Effector memory CD8-positive, alpha-beta T cell (primary cell): Measurements from ENCODE around the gene ASB2.

Experiments
- ATAC-seq: fragments of 150-1000 bp; cut with Tn5 transposase; replicated peaks from 2 replicates; pipeline ENCODE4 v1.10.0; 2021; ENCODE audit warnings: mild to moderate bottlenecking, moderate library complexity
- DNase-seq, 3 experiments: peaks; one replicate each; pipeline ENCODE4 v3.0.0; 2021
- H3K27ac Mint-ChIP-seq, 2 donors: one replicate each; pipeline ENCODE4 v1.8.0; 2022; ENCODE audit warnings: mild to moderate bottlenecking in 2 of 2, mixed read lengths in 2 of 2, moderate library complexity in 2 of 2
- H3K27me3 Mint-ChIP-seq, 2 donors: one replicate each; pipeline ENCODE4 v1.8.0; 2022; ENCODE audit warnings: mixed read lengths in 2 of 2
- H3K36me3 Mint-ChIP-seq: one replicate; pipeline ENCODE4 v1.8.0; 2022; ENCODE audit warnings: mild to moderate bottlenecking, moderate library complexity, mixed read lengths; ENCODE audit not compliant: insufficient read depth
- H3K4me1 Mint-ChIP-seq, 2 donors: one replicate each; pipeline ENCODE4 v1.8.0; 2022; ENCODE audit warnings: low read depth in 2 of 2, mixed read lengths in 2 of 2
- H3K4me3 Mint-ChIP-seq, 2 donors: one replicate each; pipeline ENCODE4 v1.8.0; 2022; ENCODE audit warnings: mild to moderate bottlenecking in 2 of 2, mixed read lengths in 2 of 2, moderate library complexity in 2 of 2
- H3K9me3 Mint-ChIP-seq, 2 donors: one replicate each; pipeline ENCODE4 v1.8.0; 2022; ENCODE audit warnings: mixed read lengths in 2 of 2

ASB2 gene

GRCh38 chr14:93912782-93913181, 63.6 kb downstream of the ASB2 start:
- Mint-ChIP-seq H3K27me3 (peaks cover 8 to 63% of the 10 kb centered on the region in 2 donors), H3K27ac (no peak overlapping the region), H3K36me3 (peaks cover 2% of the 10 kb centered on the region), H3K9me3 (peaks cover 0 to 2% of the 10 kb centered on the region in 2 donors), H3K4me1 (no peaks in the 10 kb centered on the region), H3K4me3 (no peak overlapping the region)
- DNase-seq (no peak), ATAC-seq (no peak)

GRCh38 chr14:93911975-93912615, 64.3 kb downstream of the ASB2 start:
- no peak for ATAC-seq
- Mint-ChIP-seq H3K9me3 (peaks cover 0 to 2% of the 10 kb centered on the region in 2 donors), H3K36me3 (peaks cover 2% of the 10 kb centered on the region), H3K27me3 (peaks cover 4 to 59% of the 10 kb centered on the region in 2 donors), H3K27ac (no peak overlapping the region), H3K4me3 (no peak overlapping the region), H3K4me1 (no peaks in the 10 kb centered on the region)
- no peak for DNase-seq

- Mint-ChIP-seq H3K4me3 (no peak overlapping the region), H3K36me3 (peaks cover 2% of the 10 kb centered on the region), H3K27me3 (peaks cover 9 to 50% of the 10 kb centered on the region in 2 donors), H3K9me3 (peaks cover 0 to 2% of the 10 kb centered on the region in 2 donors), H3K4me1 (no peaks in the 10 kb centered on the region), H3K27ac (no peak overlapping the region)
- ATAC-seq (no peak), DNase-seq (no peak)
Observed at GRCh38 chr14:93909429-93910128, 66.8 kb downstream of the ASB2 start.

- Mint-ChIP-seq H3K9me3 (no peaks in the 10 kb centered on the region), H3K4me1 (no peaks in the 10 kb centered on the region), H3K36me3 (peaks cover 2% of the 10 kb centered on the region), H3K27ac (no peak overlapping the region), H3K27me3 (peaks cover 29 to 78% of the 10 kb centered on the region in 2 donors), H3K4me3 (no peak overlapping the region)
- ATAC-seq (peak; percentile 68), DNase-seq (peak; percentile 40 to 54 (median 41))
Observed at GRCh38 chr14:93906341-93907329, 69.7 kb downstream of the ASB2 start.

GRCh38 chr14:93905623-93906022, 70.7 kb downstream of the ASB2 start:
- Mint-ChIP-seq H3K27me3 (peaks cover 29 to 81% of the 10 kb centered on the region in 2 donors), H3K27ac (no peak overlapping the region), H3K4me1 (no peaks in the 10 kb centered on the region), H3K36me3 (peaks cover under 1% of the 10 kb centered on the region), H3K4me3 (no peak overlapping the region), H3K9me3 (no peaks in the 10 kb centered on the region)
- ATAC-seq (no peak), DNase-seq (no peak)

- peaks cover 29 to 78% of the 10 kb centered on the region in 2 donors for H3K27me3 Mint-ChIP-seq
- H3K36me3 Mint-ChIP-seq = no peaks in the 10 kb centered on the region
- ATAC-seq = no peak
Observed at GRCh38 chr14:93903342-93904184, 72.8 kb downstream of the ASB2 start.

GRCh38 chr14:93902619-93903307, 73.6 kb downstream of the ASB2 start:
- ATAC-seq (no peak), DNase-seq (no peak)
- Mint-ChIP-seq H3K4me3 (no peak overlapping the region), H3K27me3 (peaks cover 29 to 72% of the 10 kb centered on the region in 2 donors), H3K4me1 (no peaks in the 10 kb centered on the region), H3K27ac (no peak overlapping the region), H3K9me3 (no peaks in the 10 kb centered on the region), H3K36me3 (no peaks in the 10 kb centered on the region)

More at GRCh38 chr14:93903342-93904184, 72.8 kb downstream of the ASB2 start:
- DNase-seq = no peak
- Mint-ChIP-seq H3K4me1 (no peaks in the 10 kb centered on the region), H3K4me3 (no peak overlapping the region), H3K9me3 (no peaks in the 10 kb centered on the region), H3K27ac (no peak overlapping the region)

- H3K27ac Mint-ChIP-seq = no peak overlapping the region
- DNase-seq = no peak
- H3K36me3 Mint-ChIP-seq = no peaks in the 10 kb centered on the region
- H3K4me1 Mint-ChIP-seq = no peaks in the 10 kb centered on the region
- H3K9me3 Mint-ChIP-seq = no peaks in the 10 kb centered on the region
- no peak overlapping the region for H3K4me3 Mint-ChIP-seq
- no peak for ATAC-seq
- H3K27me3 Mint-ChIP-seq = peaks cover 29 to 77% of the 10 kb centered on the region in 2 donors
Observed at GRCh38 chr14:93901813-93902212, 74.6 kb downstream of the ASB2 start.

- Mint-ChIP-seq H3K9me3 (no peaks in the 10 kb centered on the region), H3K4me3 (no peak overlapping the region), H3K27me3 (peaks cover 24 to 53% of the 10 kb centered on the region in 2 donors), H3K27ac (no peak overlapping the region), H3K4me1 (no peaks in the 10 kb centered on the region), H3K36me3 (no peaks in the 10 kb centered on the region)
- no peak for ATAC-seq
- no peak for DNase-seq
Observed at GRCh38 chr14:93898731-93899130, 77.6 kb downstream of the ASB2 start.

GRCh38 chr14:93898081-93898611, 78.2 kb downstream of the ASB2 start:
- Mint-ChIP-seq H3K36me3 (no peaks in the 10 kb centered on the region), H3K27me3 (peaks cover 19 to 47% of the 10 kb centered on the region in 2 donors), H3K9me3 (no peaks in the 10 kb centered on the region), H3K4me1 (no peaks in the 10 kb centered on the region), H3K27ac (no peak overlapping the region), H3K4me3 (no peak overlapping the region)
- DNase-seq (no peak), ATAC-seq (no peak)

- no peaks in the 10 kb centered on the region for H3K9me3 Mint-ChIP-seq
- DNase-seq = no peak
- no peak overlapping the region for H3K27ac Mint-ChIP-seq
- H3K4me3 Mint-ChIP-seq = no peak overlapping the region
- no peak for ATAC-seq
- H3K36me3 Mint-ChIP-seq = no peaks in the 10 kb centered on the region
- H3K27me3 Mint-ChIP-seq = peaks cover 12 to 43% of the 10 kb centered on the region in 2 donors
- H3K4me1 Mint-ChIP-seq = no peaks in the 10 kb centered on the region
Observed at GRCh38 chr14:93897476-93897845, 78.9 kb downstream of the ASB2 start.

- no peak for DNase-seq
- no peak overlapping the region for H3K27ac Mint-ChIP-seq
Observed at GRCh38 chr14:93895023-93895604, 81.3 kb downstream of the ASB2 start.

More at GRCh38 chr14:93895023-93895604, 81.3 kb downstream of the ASB2 start:
- Mint-ChIP-seq H3K36me3 (no peaks in the 10 kb centered on the region), H3K9me3 (no peaks in the 10 kb centered on the region), H3K4me1 (no peaks in the 10 kb centered on the region), H3K27me3 (peaks cover 30 to 47% of the 10 kb centered on the region in 2 donors), H3K4me3 (no peak overlapping the region)
- ATAC-seq = no peak
